HFF-Myc (cell line): ENCODE results near the gene BAG2.

Source experiments
- DNase-seq: peaks from one replicate; pipeline ENCODE4 v3.0.0-alpha.2; 2011; ENCODE audit warnings: low read depth; ENCODE audit errors: extremely low read depth
- H3K4me3 ChIP-seq: replicated peaks from 2 replicates; pipeline ENCODE4 v1.5.1; 2011; ENCODE audit warnings: low read depth, mild to moderate bottlenecking, control low read depth, low read length
- CTCF ChIP-seq: IDR thresholded peaks from 2 replicates; pipeline ENCODE4 v1.5.1; 2012; ENCODE audit warnings: mild to moderate bottlenecking, low read depth, low read length, control low read depth; ENCODE audit errors: missing control alignments

BAG2 gene

GRCh38 chr6:57182017-57182432 lies 9.9 kb downstream of the BAG2 start:
- no peak overlapping the region for H3K4me3 ChIP-seq
- no peak for TF ChIP-seq CTCF
- DNase-seq = no peak

DNA sequence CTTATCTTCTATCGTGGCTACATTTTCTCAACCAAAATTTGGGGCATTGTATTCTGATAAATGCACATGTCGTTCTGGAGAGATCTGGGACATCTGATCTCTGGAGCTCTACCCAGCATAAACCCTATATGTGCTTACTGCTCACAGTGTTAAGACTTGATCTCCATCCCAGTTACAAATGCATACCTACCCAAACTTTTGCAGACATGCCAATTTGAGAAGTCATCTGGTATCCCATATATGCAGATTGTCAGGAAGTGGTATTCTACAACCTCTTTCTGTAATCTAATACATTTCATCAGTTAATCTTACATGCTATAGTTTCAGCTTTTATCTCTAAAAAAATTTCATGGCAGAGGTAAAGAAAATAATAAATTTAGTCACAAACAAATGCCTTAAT lies 11.2 kb downstream of the BAG2 start:
- no peak overlapping the region for H3K4me3 ChIP-seq
- TF ChIP-seq CTCF = no peak
- DNase-seq = no peak

- no peak for TF ChIP-seq CTCF
- H3K4me3 ChIP-seq = no peak overlapping the region
- no peak for DNase-seq
Observed at GRCh38 chr6:57190140-57190539, 18.0 kb downstream of the BAG2 start.

DNA sequence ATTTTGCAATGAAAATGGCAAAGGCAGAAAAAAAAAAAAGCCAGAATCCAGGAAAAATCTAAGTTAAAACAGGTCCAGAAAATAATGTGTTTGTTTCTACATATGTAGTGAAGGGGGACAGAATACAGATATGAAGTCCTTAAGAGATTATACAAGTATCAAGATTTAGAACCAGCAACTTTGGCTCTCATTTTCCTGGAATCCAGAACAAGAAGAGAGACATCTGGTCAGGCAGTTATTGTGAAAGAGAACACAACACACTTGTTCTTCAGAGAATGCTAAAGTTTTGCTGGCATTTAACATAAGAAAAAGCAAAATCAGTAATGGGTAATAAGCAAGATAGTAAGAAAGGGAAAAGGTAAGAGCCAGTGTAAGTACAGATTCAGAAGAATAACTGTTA lies 21.1 kb downstream of the BAG2 start:
- H3K4me3 ChIP-seq = no peak overlapping the region
- DNase-seq = no peak
- no peak for TF ChIP-seq CTCF

DNA sequence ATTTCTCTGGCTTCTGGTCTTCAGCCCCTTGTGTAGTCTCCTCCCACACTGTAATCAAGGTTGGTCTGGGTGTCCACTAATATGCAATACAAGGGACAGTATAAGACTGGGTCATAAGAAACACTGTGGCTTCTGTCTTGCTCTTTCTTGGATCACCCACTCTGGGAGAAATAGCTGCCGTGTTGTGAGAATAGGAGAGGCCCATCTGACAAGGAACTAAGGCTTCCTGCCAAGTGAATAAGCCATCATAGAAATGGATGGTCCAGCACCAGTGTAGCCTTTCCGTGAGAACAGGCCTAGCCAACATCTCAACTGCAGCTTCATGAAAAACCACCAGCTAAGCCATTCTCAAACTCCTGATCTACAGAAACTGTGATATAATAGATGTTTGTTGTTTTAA lies 23.3 kb downstream of the BAG2 start:
- no peak for TF ChIP-seq CTCF
- no peak for DNase-seq
- no peak overlapping the region for H3K4me3 ChIP-seq

- no peak overlapping the region for H3K4me3 ChIP-seq
- no peak for DNase-seq
- no peak for TF ChIP-seq CTCF
Observed at GRCh38 chr6:57198926-57199636, 27.0 kb downstream of the BAG2 start.

GRCh38 chr6:57201718-57202117 lies 29.6 kb downstream of the BAG2 start:
- no peak for TF ChIP-seq CTCF
- H3K4me3 ChIP-seq = no peak overlapping the region

More at GRCh38 chr6:57201718-57202117, 29.6 kb downstream of the BAG2 start:
- DNase-seq = no peak
